ENCODE data around the gene CYSLTR2. TPM values are rescaled to one million over a fixed set of nuclear protein-coding genes. Genes with fewer than 3 reads are reported as not detected.

Gene CYSLTR2
- total and polyA plus RNA-seq, 2 of the 8 experiments (the other 6 are each of a cell fraction or from before 2014, with no cell fraction given) = not detected

- 97% methylated on average over 2 of the region's 2 CpGs; no CpG with 5 or more reads in 1 of the 2 experiments for WGBS, 2 experiments (ENCODE audit: extremely low coverage in 1 of 2, insufficient coverage in 1 of 2, insufficient read length in 1 of 2, insufficient replicate concordance in 2 of 2, low coverage in 1 of 2, low lambda C conversion rate in 2 of 2, missing lambda C conversion rate in 1 of 2)
- no peaks in the 10 kb centered on the region; the same call in 1 of the 2 replicates for H3K23me2 ChIP-seq (ENCODE audit: low read depth, low read length)
- H3K4ac ChIP-seq (replicated peaks; ENCODE audit: insufficient read length, low read depth, low read length) = no peak overlapping the region
- FAIRE-seq (no peak), DNase-seq (ENCODE audit: low read depth in 1 of 2, low spot score in 2 of 2) (no peak)
- H2BK15ac ChIP-seq (ENCODE audit: low read length) = no peak overlapping the region
- H3K18ac ChIP-seq (ENCODE audit: extremely low read depth, low read length) = no peak overlapping the region
- POLR2A ChIA-PET (ENCODE audit: partially characterized antibody) = no interaction called here
- no peaks in the 10 kb centered on the region for H3K27me3 ChIP-seq (replicated peaks in 1 of 4; ENCODE audit: control insufficient read depth in 3 of 4, extremely low read depth in 1 of 4, insufficient read depth in 3 of 4, low read length in 3 of 4)
- H3K27ac ChIP-seq (ENCODE audit: low read depth, low read length) = no peak overlapping the region
- no peak overlapping the region for H4K91ac ChIP-seq (replicated peaks; ENCODE audit: insufficient read length, low read length)
- H3K4me3 ChIP-seq (ENCODE audit: extremely low read depth in 1 of 4, insufficient read depth in 2 of 4, low read depth in 3 of 4, low read length in 4 of 4) = no peak overlapping the region
- H3K9ac ChIP-seq (replicated peaks in 1 of 4; ENCODE audit: extremely low read depth in 1 of 4, low read depth in 3 of 4, low read length in 3 of 4) = no peak overlapping the region
- no peaks in the 10 kb centered on the region for H3K36me3 ChIP-seq (ENCODE audit: control insufficient read depth in 2 of 4, insufficient read depth in 4 of 4, low read length in 3 of 4)
- H4K8ac ChIP-seq (ENCODE audit: extremely low read depth, insufficient read depth, low read length) = no peak overlapping the region
- no peak overlapping the region for H3K23ac ChIP-seq (ENCODE audit: insufficient read length)
- H2AFZ ChIP-seq (ENCODE audit: low read length) = 0 out of 2 replicates have a peak overlapping the region, but pooled peaks have one; percentile 4
- no peak overlapping the region for H3K14ac ChIP-seq (ENCODE audit: insufficient read length)
- H3K4me2 ChIP-seq (ENCODE audit: insufficient read depth in 1 of 2, low read depth in 2 of 2, low read length in 2 of 2) = no peak overlapping the region
- no peak overlapping the region for H4K5ac ChIP-seq (ENCODE audit: insufficient read length, low read depth, low read length)
- no peaks in the 10 kb centered on the region for H3K4me1 ChIP-seq (replicated peaks in 1 of 4; ENCODE audit: control insufficient read depth in 3 of 4, insufficient read depth in 4 of 4, low read length in 3 of 4)
- H2BK20ac ChIP-seq (ENCODE audit: low read length) = no peak overlapping the region
- H2BK120ac ChIP-seq (replicated peaks; ENCODE audit: low read depth, low read length) = no peak overlapping the region
- H2BK5ac ChIP-seq (ENCODE audit: low read depth, low read length) = no peak overlapping the region
- H3K56ac ChIP-seq (replicated peaks; ENCODE audit: insufficient read length, low read depth, low read length) = no peak overlapping the region
- CTCF ChIA-PET (ENCODE audit: partially characterized antibody) = interaction anchor here (1.2 to 2.0 kb wide), 3 partner anchors 15 to 128 kb away, joined by 3 to 6 read pairs (median 5); no protein-coding TSS in a partner anchor
- no peaks in the 10 kb centered on the region for H3K79me1 ChIP-seq (ENCODE audit: low read depth, low read length)
- no peak overlapping the region for H2BK12ac ChIP-seq (ENCODE audit: low read depth, low read length)
- no peaks in the 10 kb centered on the region for H3K79me2 ChIP-seq (ENCODE audit: control insufficient read depth in 1 of 2, insufficient read depth in 2 of 2, low read length in 2 of 2)
- peaks cover 4 to 6% of the 10 kb centered on the region in 2 experiments; a peak in 3 of 4 replicates for H3K9me3 ChIP-seq (ENCODE audit: insufficient read depth in 2 of 2, low read depth in 1 of 2, low read length in 1 of 2)
- H4K20me1 ChIP-seq (replicated peaks in 1 of 2; ENCODE audit: control insufficient read depth in 1 of 2, insufficient read depth in 2 of 2, low read length in 2 of 2) = no peaks in the 10 kb centered on the region
- H2AK5ac ChIP-seq (ENCODE audit: low read depth, low read length) = no peak overlapping the region
- no peak for TF ChIP-seq POLR2A (IDR thresholded peaks at IDR 0.05; ENCODE audit: control extremely low read depth in 1 of 2, low read depth in 2 of 2, low read length in 2 of 2)
- TF ChIP-seq HDAC2 (IDR thresholded peaks at IDR 0.05; ENCODE audit: borderline replicate concordance in 1 of 2, low read depth in 2 of 2, low read length in 2 of 2) = no peak
- TF ChIP-seq E2F6 (IDR thresholded peaks at IDR 0.05) = no peak
- TF ChIP-seq NANOG (IDR thresholded peaks at IDR 0.05; ENCODE audit: insufficient read depth, low read depth, low read length, poor library complexity, severe bottlenecking) = no peak
- no peak for TF ChIP-seq TCF12 (IDR thresholded peaks at IDR 0.05; ENCODE audit: low read depth, low read length)
- no peak for TF ChIP-seq TAF7 (optimal IDR thresholded peaks at IDR 0.05; ENCODE audit: borderline replicate concordance, low read depth, low read length)
- no peak for TF ChIP-seq TAF1 (IDR thresholded peaks at IDR 0.05; ENCODE audit: low read depth, low read length)
- TF ChIP-seq RFX5 (IDR thresholded peaks at IDR 0.05; ENCODE audit: borderline replicate concordance, low read depth, low read length) = no peak
- no peak for TF ChIP-seq PHF8 (conservative IDR thresholded peaks at IDR 0.05; ENCODE audit: low read depth, low read length)
- no peak for TF ChIP-seq ASH2L (IDR thresholded peaks at IDR 0.05; ENCODE audit: low read length)
- TF ChIP-seq EZH2 (IDR thresholded peaks at IDR 0.05; ENCODE audit: low read depth, low read length, severe bottlenecking) = no peak
- TF ChIP-seq POLR2AphosphoS5 (IDR thresholded peaks at IDR 0.05; ENCODE audit: low read depth, low read length) = no peak
- TF ChIP-seq CREB1 (IDR thresholded peaks at IDR 0.05) = no peak
- TF ChIP-seq YY1 (IDR thresholded peaks at IDR 0.05; ENCODE audit: low read depth, low read length) = no peak
- no peak for TF ChIP-seq CHD1 (IDR thresholded peaks at IDR 0.05; ENCODE audit: low read depth, low read length)
These were observed 12.3 kb upstream of the CYSLTR2 start for GRCh38 chr13:48641404-48641803.
